Stimulated activated CD4-positive, alpha-beta T cell treated with anti-CD3 and anti-CD28 coated beads, Interleukin-4, amount 100 ng/mL, for 24 hours (primary cell): Measurements from ENCODE around the gene PSTPIP2.
A peak's percentile ranks its signal among the peaks of the same experiment; 100 is the strongest.
"Not testable (repeated sequence)": the region's sequence is repeated elsewhere in the genome, so short reads cannot be mapped to it uniquely, and the experiment has no call there.

Source experiments
- DNase-seq: peaks from one replicate; pipeline ENCODE4 v3.0.0-alpha.2; 2020

The PSTPIP2 gene

GRCh38 chr18:46068763-46069162 lies 3.3 kb downstream of the PSTPIP2 start:
- no peak for DNase-seq

- DNase-seq = no peak
These were observed 4.5 kb downstream of the PSTPIP2 start for GRCh38 chr18:46067438-46068007.

DNA sequence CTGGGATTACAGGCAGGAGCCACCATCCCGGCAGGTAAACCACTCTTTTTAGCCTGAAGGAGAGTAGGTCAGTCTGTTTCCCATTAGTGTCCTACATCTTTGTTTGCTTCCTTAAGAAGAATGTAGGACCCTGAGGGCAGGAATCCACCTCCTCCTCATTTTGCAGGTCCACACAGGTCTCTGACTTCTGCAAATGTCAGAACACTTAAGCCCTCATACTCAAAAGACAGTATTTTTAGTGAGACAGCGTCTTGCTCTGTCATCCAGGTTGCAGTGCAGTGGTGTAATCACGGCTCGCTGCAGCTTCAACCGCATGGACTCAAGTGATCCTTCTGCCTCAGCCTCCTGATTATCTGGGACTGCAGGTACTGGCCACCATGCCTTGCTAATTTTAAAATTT lies 9.3 kb downstream of the PSTPIP2 start:
- DNase-seq = no peak

DNA sequence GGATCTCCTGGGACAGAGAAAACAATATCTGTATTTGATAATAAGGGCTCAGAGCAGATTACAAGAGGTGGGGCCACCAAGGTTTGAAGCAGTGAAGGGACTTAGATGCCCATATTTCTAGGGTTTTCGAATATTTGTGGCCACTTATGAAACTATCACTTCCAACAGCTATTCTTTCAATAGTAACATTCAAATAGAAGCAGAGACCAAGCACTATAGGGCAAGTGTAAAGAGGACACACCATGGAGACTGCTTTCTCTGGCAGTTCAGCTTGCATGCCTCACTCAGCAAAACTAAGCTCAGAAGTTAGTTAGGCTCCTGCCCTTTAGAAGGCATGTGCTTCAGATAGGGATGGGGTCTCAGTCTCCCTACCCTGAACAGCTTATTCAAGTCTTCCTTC lies 10.3 kb downstream of the PSTPIP2 start:
- DNase-seq = no peak

GRCh38 chr18:46061387-46061786 lies 10.7 kb downstream of the PSTPIP2 start:
- no peak for DNase-seq

- no peak for DNase-seq
These were observed 11.7 kb downstream of the PSTPIP2 start for GRCh38 chr18:46060359-46060841.

GRCh38 chr18:46055838-46056230 lies 16.2 kb downstream of the PSTPIP2 start:
- DNase-seq = no peak

DNA sequence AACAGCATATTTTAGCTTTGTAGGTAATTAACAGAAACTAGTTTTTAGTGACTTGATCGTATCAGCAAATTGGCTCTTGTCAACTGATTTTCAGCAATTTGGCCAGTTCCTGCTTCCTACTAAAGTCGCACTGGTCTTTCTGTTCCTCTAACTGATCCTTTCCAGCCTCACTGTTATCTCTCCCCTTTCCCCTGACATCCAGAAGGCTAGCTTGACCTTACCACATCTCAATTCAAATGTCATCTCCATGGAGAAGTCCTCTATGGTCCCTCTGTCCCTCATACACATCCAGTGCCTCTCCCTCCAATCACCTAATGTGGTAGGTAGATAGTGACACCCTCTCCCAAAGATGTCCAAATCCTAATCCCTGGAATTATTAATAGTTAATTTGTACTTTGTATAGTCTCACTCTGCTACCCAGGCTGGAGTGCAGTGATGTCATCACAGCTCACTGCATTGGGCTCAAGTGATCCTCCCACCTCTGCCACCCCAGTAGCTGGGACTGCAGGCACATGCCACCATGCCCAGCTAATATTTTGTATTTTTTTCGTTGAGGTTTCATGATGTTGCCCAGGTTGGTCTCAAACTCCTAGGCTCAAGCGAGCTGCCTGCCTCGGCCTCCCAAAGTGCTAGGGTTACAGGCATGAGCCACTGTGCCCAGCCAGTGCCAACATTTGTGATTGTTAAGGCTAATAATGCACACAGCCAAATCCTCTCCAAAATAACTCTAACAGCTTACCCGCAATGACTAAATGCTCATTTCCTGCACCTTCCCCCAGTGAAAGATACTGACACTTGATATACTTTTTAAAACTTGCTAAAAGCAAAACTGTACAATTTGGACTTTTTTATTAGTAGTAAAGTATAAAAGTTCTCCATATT lies 16.9 kb downstream of the PSTPIP2 start:
- no peak for DNase-seq

DNA sequence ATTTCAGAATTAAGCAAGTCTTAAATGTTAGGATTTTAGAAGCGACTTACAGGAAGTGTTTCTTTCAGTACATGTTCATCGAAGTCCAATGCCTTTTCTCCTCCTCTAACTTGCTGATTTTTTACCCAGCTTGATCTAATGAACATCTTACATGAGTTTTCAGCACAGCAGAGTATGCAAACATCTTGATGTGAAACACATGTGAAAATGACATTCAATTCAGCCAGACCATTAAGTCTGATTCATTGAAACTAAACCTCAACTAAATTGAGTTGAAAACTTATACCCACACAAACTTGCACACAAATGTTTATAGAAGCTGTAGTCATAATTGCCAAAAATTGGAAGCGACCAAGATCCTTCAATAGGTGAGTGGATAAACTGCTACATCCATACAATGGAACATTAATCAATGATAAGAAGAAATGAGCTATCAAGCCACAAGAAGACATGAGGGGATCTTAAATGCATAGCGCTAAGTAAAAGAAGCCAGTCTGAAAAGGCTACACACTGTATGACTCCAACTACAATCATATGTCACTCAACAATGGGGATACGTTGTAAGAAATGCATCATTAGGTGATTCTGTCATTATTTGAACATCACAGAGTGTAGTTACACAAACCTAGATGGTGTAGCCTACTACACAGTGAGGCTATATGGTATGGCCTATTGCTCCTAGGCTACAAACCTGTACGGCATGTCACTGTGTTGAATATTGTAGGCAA lies 18.5 kb downstream of the PSTPIP2 start:
- no peak for DNase-seq

DNA sequence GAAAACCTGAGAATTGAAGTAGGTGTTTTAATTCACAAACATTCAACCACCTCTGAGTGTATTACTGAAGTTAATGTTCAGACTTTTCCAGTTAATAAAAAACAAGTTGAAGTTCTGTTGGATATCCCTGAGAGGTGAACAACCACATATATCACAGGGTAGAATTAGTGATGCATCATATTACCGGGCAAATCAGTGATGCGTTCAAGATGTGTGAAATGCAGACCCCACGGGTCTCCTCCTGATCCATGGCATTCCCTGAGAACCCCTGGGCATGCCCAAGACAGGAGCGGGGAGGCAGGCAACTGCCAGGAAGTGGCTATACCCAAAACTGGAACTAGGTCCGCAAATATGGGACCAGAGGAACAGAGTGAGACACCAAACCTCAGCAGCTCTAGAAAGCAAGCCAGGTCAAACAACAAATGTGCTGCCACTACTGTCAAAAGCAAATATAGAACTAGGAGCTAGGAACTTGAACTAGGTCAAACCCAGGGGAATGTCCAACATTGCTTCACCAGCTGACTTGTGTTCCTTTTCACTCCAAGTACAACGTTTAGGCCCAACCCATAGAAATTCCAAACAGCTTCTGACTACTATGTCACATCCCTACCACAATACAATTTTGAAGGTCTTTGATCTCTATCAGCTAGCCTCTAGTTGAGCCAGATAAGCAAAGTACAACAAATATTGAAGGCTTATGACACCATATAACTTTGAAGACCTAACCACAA lies 20.2 kb downstream of the PSTPIP2 start:
- no peak for DNase-seq

GRCh38 chr18:46050268-46050667 lies 21.8 kb downstream of the PSTPIP2 start:
- DNase-seq = no peak

DNA sequence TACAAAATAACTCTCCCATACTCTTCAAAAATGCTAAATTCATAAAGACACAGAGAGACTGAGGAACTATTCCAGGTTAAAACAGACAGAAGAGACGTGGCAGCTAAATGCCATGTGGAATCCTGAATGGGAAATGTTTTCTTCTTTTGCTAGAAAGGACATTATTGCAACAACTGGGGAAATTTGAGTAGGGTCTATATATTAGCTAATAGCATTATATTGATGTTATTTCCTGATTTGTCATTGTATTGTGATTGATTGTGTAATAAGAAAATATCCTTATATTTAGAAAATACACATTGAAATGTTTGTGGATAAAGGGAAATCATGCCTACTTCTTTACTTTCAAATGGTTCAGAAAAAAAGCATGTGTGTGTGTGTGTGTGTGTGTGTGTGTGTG lies 23.4 kb downstream of the PSTPIP2 start:
- DNase-seq = no peak

- DNase-seq = not testable (repeated sequence)
These were observed 24.7 kb downstream of the PSTPIP2 start for GRCh38 chr18:46047369-46047768.

DNA sequence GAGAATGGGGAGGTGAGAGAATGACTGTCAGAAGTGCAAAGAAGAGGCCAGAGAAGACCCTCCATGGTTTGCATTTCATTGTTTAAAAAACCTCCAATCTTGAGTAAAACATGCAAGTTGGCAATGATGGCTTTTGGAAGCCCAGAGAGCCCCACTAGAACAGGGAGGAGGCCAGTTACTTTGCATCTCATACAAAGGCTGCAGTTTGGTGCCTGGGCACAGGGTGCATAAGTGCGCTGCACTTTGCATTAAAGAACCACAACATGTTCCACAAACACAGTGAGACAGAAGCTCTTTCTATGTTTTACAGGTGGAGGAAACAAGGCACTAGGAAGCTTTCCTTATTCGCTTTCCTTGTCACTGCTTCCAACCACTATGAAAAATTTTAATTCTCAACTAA lies 25.4 kb downstream of the PSTPIP2 start:
- DNase-seq = no peak

DNA sequence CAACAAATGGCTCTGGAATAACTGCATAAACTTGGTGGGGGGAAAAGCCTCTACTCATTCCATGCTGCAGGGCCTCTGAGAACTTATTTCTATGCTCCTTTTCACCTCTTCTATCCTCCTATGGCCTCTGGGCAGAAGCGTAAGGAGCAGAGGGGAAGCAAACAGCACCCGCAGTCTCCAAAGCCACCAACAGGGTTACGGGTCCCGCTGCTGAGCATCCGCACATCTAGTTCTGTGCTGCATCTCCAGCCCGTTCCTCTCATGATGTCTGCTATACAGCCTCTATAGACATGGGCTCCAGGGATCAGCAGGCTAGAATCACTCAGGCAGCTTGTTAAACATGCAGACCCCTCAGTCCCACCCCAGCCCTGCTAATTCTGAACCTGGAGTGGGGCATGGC lies 25.9 kb downstream of the PSTPIP2 start:
- no peak for DNase-seq

GRCh38 chr18:46042571-46043123 lies 29.4 kb downstream of the PSTPIP2 start:
- DNase-seq = peak; percentile 16

- no peak for DNase-seq
These were observed 31.3 kb downstream of the PSTPIP2 start for GRCh38 chr18:46040747-46041104.

- DNase-seq = no peak
These were observed 31.9 kb downstream of the PSTPIP2 start for GRCh38 chr18:46040033-46040746.

GRCh38 chr18:46037512-46038305 lies 34.4 kb downstream of the PSTPIP2 start:
- no peak for DNase-seq

DNA sequence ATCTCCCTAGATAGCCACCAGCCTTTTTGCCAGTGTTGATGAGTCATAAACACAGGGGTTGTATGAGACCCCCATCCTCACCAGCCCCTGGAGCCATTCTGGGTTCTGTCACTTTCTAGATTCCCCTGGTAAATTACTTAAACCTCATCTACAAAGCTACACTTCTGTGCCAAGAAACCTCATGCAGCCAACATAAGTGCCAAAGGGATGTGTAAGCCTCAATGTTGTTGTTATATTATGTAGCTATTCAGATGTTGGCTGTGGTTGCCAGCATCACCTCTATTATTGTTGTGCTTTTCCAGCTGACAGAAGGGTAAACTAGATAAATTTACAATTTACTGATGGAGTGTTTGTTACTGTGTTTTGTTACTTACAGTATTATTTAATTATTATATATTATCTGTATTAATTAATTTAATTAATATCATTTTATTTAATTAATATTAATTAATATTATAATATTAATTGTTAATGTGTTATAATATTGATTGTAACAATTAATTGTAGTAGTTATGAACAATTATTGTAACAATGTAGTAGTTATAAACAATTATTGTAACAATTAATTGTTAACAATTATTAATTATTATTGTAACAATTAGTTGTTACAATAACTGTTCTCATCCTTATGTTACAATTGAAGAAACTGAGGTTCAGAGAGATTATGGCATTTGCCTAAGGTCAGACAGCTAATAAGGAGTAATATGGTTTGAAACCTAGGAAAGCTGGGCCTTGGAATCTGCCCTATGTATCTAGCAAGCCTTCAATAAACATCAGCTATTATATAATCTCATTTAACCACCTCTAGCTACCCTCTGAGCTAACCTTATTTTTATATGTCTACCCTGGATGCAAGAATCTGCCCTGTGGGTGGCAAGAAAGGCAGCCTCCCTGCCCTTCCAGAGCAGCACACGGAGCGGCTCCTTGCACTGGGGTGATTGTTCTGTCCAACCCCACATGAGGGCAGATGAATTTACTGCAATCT lies 36.1 kb downstream of the PSTPIP2 start:
- DNase-seq = no peak
